CD8-positive, alpha-beta memory T cell (primary cell): ENCODE measurements around the gene CLDND2. TPM values are rescaled to one million over a fixed set of nuclear protein-coding genes. Genes with fewer than 3 reads are reported as not detected.

Source experiments
- CTCF ChIA-PET: fragments of 350-600 bp; sonication (Branson Sonifier 250); formaldehyde crosslinking; loops from one replicate; lab custom pipeline; 2021; ENCODE audit warnings: antibody characterized with exemption; lab: Charles Lee
- POLR2A ChIA-PET: fragments of 350-600 bp; sonication (Branson Sonifier 250); formaldehyde crosslinking; loops from one replicate; lab custom pipeline; 2021; ENCODE audit warnings: antibody characterized with exemption; lab: Charles Lee
- DNase-seq, 5 donors: peaks; one replicate each; pipeline versions ENCODE4 v3.0.0 to v3.0.0-alpha.2; 2020 to 2022; ENCODE audit warnings: mixed read lengths in 1 of 5
- H3K27ac ChIP-seq: one replicate; pipeline ENCODE4 v1.7.0; 2013; ENCODE audit warnings: low read depth, mild to moderate bottlenecking, low read length, moderate library complexity
- H3K27me3 ChIP-seq: 2 replicates; pipeline ENCODE4 v1.7.0; 2013; ENCODE audit warnings: low read length, mild to moderate bottlenecking; ENCODE audit not compliant: insufficient read depth, poor library complexity, severe bottlenecking
- H3K36me3 ChIP-seq: 2 replicates; pipeline ENCODE4 v1.7.0; 2013; ENCODE audit warnings: mild to moderate bottlenecking, low read length, moderate library complexity; ENCODE audit not compliant: insufficient read depth
- H3K4me1 ChIP-seq: 2 replicates; pipeline ENCODE4 v1.7.0; 2013; ENCODE audit warnings: mild to moderate bottlenecking, low read length, moderate library complexity; ENCODE audit not compliant: insufficient read depth
- H3K4me3 ChIP-seq: 2 replicates; pipeline ENCODE4 v1.7.0; 2013; ENCODE audit warnings: mild to moderate bottlenecking, low read length
- H3K9me3 ChIP-seq: 2 replicates; pipeline ENCODE4 v1.7.0; 2013; ENCODE audit warnings: mild to moderate bottlenecking, low read length
- H3K27ac Mint-ChIP-seq, 8 donors: one replicate each; pipeline ENCODE4 v1.8.0; 2020 to 2021; ENCODE audit warnings: mixed read lengths in 8 of 8, mild to moderate bottlenecking in 6 of 8, inconsistent platforms in 3 of 8, moderate library complexity in 3 of 8
- H3K27me3 Mint-ChIP-seq, 2 donors: one replicate each; pipeline ENCODE4 v1.8.0; 2020 to 2021; ENCODE audit warnings: mixed read lengths in 2 of 2, mild to moderate bottlenecking in 1 of 2, moderate library complexity in 1 of 2
- H3K36me3 Mint-ChIP-seq, 3 donors: one replicate each; pipeline ENCODE4 v1.8.0; 2020 to 2021; ENCODE audit warnings: mixed read lengths in 3 of 3, inconsistent platforms in 1 of 3, mild to moderate bottlenecking in 1 of 3
- H3K4me1 Mint-ChIP-seq, 3 donors: one replicate each; pipeline ENCODE4 v1.8.0; 2020 to 2021; ENCODE audit warnings: mixed read lengths in 3 of 3, inconsistent platforms in 1 of 3, mild to moderate bottlenecking in 1 of 3
- H3K4me3 Mint-ChIP-seq, 7 donors: one replicate each; pipeline ENCODE4 v1.8.0; 2020 to 2021; ENCODE audit warnings: mixed read lengths in 7 of 7, mild to moderate bottlenecking in 6 of 7, moderate library complexity in 4 of 7, inconsistent platforms in 2 of 7
- H3K9me3 Mint-ChIP-seq, 5 donors: one replicate each; pipeline ENCODE4 v1.8.0; 2020 to 2022; ENCODE audit warnings: mixed read lengths in 5 of 5, mild to moderate bottlenecking in 3 of 5, moderate library complexity in 2 of 5, inconsistent platforms in 1 of 5
- polyA plus RNA-seq: library from polyadenylated mRNA; unstranded; fragments of 300-500 nt; fragmentation: Illumina TruSeq; gene quantifications from one replicate; pipeline ENCODE4 v1.2.3, GENCODE V29; 2021
- total RNA-seq, 2 experiments: library from RNA; stranded (reverse); gene quantifications; one replicate each; pipeline ENCODE4 v1.2.3, GENCODE V29; 2021

CLDND2 gene
- total and polyA plus RNA-seq, 3 experiments from 2014 or later = 1.5 to 25.0 (median 24.9) TPM

- Mint-ChIP-seq H3K36me3 (peaks cover 6 to 56% (median 8%) of the 10 kb centered on the region in 3 donors), H3K4me3 (no peak overlapping the region), H3K9me3 (no peaks in the 10 kb centered on the region), H3K27ac (peak overlapping the region in 3 of 8 donors; percentile 21 to 72 (median 23)), H3K4me1 (peaks cover 8 to 18% (median 17%) of the 10 kb centered on the region in 3 donors), H3K27me3 (no peaks in the 10 kb centered on the region)
- peak overlapping the region; percentile 68 for H3K27ac ChIP-seq
- peak in 1 of 5 donors; percentile 33 for DNase-seq
- H3K4me1 ChIP-seq = peaks cover 13% of the 10 kb centered on the region
- H3K27me3 ChIP-seq = no peaks in the 10 kb centered on the region
- ChIA-PET CTCF (no interaction called here), POLR2A (no interaction called here)
- no peaks in the 10 kb centered on the region for H3K9me3 ChIP-seq
- H3K36me3 ChIP-seq = peaks cover 9% of the 10 kb centered on the region
- no peak overlapping the region for H3K4me3 ChIP-seq
Observed at GRCh38 chr19:51351266-51351990, 17.4 kb downstream of the CLDND2 start.

- no peaks in the 10 kb centered on the region for H3K27me3 Mint-ChIP-seq
- peaks cover 8 to 63% (median 9%) of the 10 kb centered on the region in 3 donors for H3K36me3 Mint-ChIP-seq
- no peaks in the 10 kb centered on the region for H3K9me3 ChIP-seq
- peak overlapping the region in 3 of 8 donors; percentile 24 to 55 (median 36) for H3K27ac Mint-ChIP-seq
- POLR2A ChIA-PET = no interaction called here
- no peaks in the 10 kb centered on the region for H3K4me1 ChIP-seq
- peak in 1 of 5 donors; percentile 2 for DNase-seq
- no peaks in the 10 kb centered on the region for H3K9me3 Mint-ChIP-seq
- H3K4me3 Mint-ChIP-seq = no peak overlapping the region
- H3K36me3 ChIP-seq = peaks cover 18% of the 10 kb centered on the region
- H3K27me3 ChIP-seq = no peaks in the 10 kb centered on the region
- CTCF ChIA-PET = interaction anchor here (1.4 kb wide), 1 partner anchor 51 kb away, joined by 3 read pairs; no protein-coding TSS in a partner anchor
- no peak overlapping the region for H3K4me3 ChIP-seq
- H3K4me1 Mint-ChIP-seq = peaks cover 0 to 4% (median 3%) of the 10 kb centered on the region in 3 donors
- no peak overlapping the region for H3K27ac ChIP-seq
Observed at GRCh38 chr19:51347209-51347928, 21.4 kb downstream of the CLDND2 start.

- H3K27me3 Mint-ChIP-seq = no peaks in the 10 kb centered on the region
- POLR2A ChIA-PET = no interaction called here
Observed at GRCh38 chr19:51346742-51347141, 22.1 kb downstream of the CLDND2 start.

GRCh38 chr19:51345076-51345620 lies 23.7 kb downstream of the CLDND2 start:
- ChIA-PET CTCF (no interaction called here), POLR2A (no interaction called here)
- peaks cover 3 to 10% (median 10%) of the 10 kb centered on the region in 3 donors for H3K4me1 Mint-ChIP-seq
- Histone ChIP-seq H3K4me1 (no peaks in the 10 kb centered on the region), H3K27me3 (no peaks in the 10 kb centered on the region), H3K36me3 (peaks cover 10% of the 10 kb centered on the region), H3K4me3 (no peak overlapping the region), H3K9me3 (no peaks in the 10 kb centered on the region), H3K27ac (no peak overlapping the region)
- H3K9me3 Mint-ChIP-seq = no peaks in the 10 kb centered on the region
- H3K4me3 Mint-ChIP-seq = no peak overlapping the region
- peaks cover 0 to 40% (median 6%) of the 10 kb centered on the region in 3 donors for H3K36me3 Mint-ChIP-seq
- H3K27ac Mint-ChIP-seq = peak overlapping the region in 4 of 8 donors; percentile 38 to 82 (median 52)
- H3K27me3 Mint-ChIP-seq = no peaks in the 10 kb centered on the region
- DNase-seq = no peak

More at GRCh38 chr19:51346742-51347141, 22.1 kb downstream of the CLDND2 start:
- Histone ChIP-seq H3K27ac (no peak overlapping the region), H3K9me3 (no peaks in the 10 kb centered on the region), H3K27me3 (no peaks in the 10 kb centered on the region), H3K4me1 (no peaks in the 10 kb centered on the region), H3K36me3 (peaks cover 18% of the 10 kb centered on the region), H3K4me3 (no peak overlapping the region)
- CTCF ChIA-PET = interaction anchor here (1.4 kb wide), 1 partner anchor 51 kb away, joined by 3 read pairs; no protein-coding TSS in a partner anchor
- peak in 1 of 5 donors; percentile 36 for DNase-seq
- Mint-ChIP-seq H3K4me1 (peaks cover 0 to 5% (median 3%) of the 10 kb centered on the region in 3 donors), H3K36me3 (peaks cover 2 to 56% (median 6%) of the 10 kb centered on the region in 3 donors), H3K27ac (peak overlapping the region in 1 of 8 donors; percentile 24), H3K4me3 (no peak overlapping the region), H3K9me3 (no peaks in the 10 kb centered on the region)

- POLR2A ChIA-PET = no interaction called here
- H3K36me3 Mint-ChIP-seq = peaks cover 0 to 28% (median 6%) of the 10 kb centered on the region in 3 donors
- H3K36me3 ChIP-seq = peaks cover 10% of the 10 kb centered on the region
- no peaks in the 10 kb centered on the region for H3K27me3 ChIP-seq
- H3K27me3 Mint-ChIP-seq = no peaks in the 10 kb centered on the region
- H3K4me1 ChIP-seq = peaks cover 15% of the 10 kb centered on the region
- no peaks in the 10 kb centered on the region for H3K9me3 ChIP-seq
- H3K9me3 Mint-ChIP-seq = no peaks in the 10 kb centered on the region
- no peak overlapping the region for H3K27ac ChIP-seq
- peaks cover 14 to 26% (median 25%) of the 10 kb centered on the region in 3 donors for H3K4me1 Mint-ChIP-seq
- CTCF ChIA-PET = interaction anchor here (0.9 to 2.4 kb wide), 3 partner anchors 29 to 78 kb away, joined by 3 to 7 read pairs (median 5); no protein-coding TSS in a partner anchor
- DNase-seq = peak in 1 of 5 donors; percentile 42
- peak overlapping the region in 4 of 7 donors; percentile 15 to 66 (median 54) for H3K4me3 Mint-ChIP-seq
- H3K4me3 ChIP-seq = no peak overlapping the region
- H3K27ac Mint-ChIP-seq = peak overlapping the region; percentile 5 to 92 (median 60)
Observed at GRCh38 chr19:51342631-51343569, 25.9 kb downstream of the CLDND2 start.

GRCh38 chr19:51341976-51342580 lies 26.7 kb downstream of the CLDND2 start, which contains the start of gene VSIG10L:
VSIG10L (minus strand) TSS chr19:51342139; CDS start chr19:51342124, 15 bp downstream.
- DNase-seq = peak in 1 of 5 donors; percentile 36
- CTCF ChIA-PET = interaction anchor here (0.9 to 3.2 kb wide), 6 partner anchors 23 to 79 kb away, joined by 3 to 20 read pairs (median 6); no protein-coding TSS in a partner anchor
- Mint-ChIP-seq H3K4me1 (peaks cover 14 to 26% (median 25%) of the 10 kb centered on the region in 3 donors), H3K27ac (peak within 1 kb of the TSS; percentile 8 to 93 (median 84)), H3K9me3 (no peaks in the 10 kb centered on the region), H3K4me3 (peak within 1 kb of the TSS; percentile 51 to 84 (median 71)), H3K27me3 (no peaks in the 10 kb centered on the region), H3K36me3 (peaks cover 0 to 20% (median 3%) of the 10 kb centered on the region in 3 donors)
- Histone ChIP-seq H3K27me3 (no peaks in the 10 kb centered on the region), H3K36me3 (peaks cover 10% of the 10 kb centered on the region), H3K27ac (peak within 1 kb of the TSS; percentile 43), H3K4me1 (peaks cover 15% of the 10 kb centered on the region), H3K4me3 (no peak within 1 kb of the TSS), H3K9me3 (no peaks in the 10 kb centered on the region)
- POLR2A ChIA-PET = no interaction called here
